Suppressor macrophage treated with lipopolysaccharide for 1 hour (primary cell): ENCODE measurements around the gene MARS1.
"Not testable (repeated sequence)": the region's sequence is repeated elsewhere in the genome, so short reads cannot be mapped to it uniquely, and the experiment has no call there.

Experiments used
- DNase-seq, 3 donors: peaks; one replicate each; pipeline ENCODE4 v3.0.0-alpha.2; 2020 to 2022

MARS1 gene

GRCh38 chr12:57487597-57488401 lies at the start of gene MARS1:
MARS1 (plus strand) TSS chr12:57488068; CDS start chr12:57488091, 23 bp downstream.
- DNase-seq = peak; percentile 96 to 98 (median 97)

GRCh38 chr12:57438400-57438799 lies 49.5 kb upstream of the MARS1 start:
- DNase-seq = no peak

- DNase-seq = no peak
Measured at GRCh38 chr12:57439762-57440266, 48.1 kb upstream of the MARS1 start.

DNA sequence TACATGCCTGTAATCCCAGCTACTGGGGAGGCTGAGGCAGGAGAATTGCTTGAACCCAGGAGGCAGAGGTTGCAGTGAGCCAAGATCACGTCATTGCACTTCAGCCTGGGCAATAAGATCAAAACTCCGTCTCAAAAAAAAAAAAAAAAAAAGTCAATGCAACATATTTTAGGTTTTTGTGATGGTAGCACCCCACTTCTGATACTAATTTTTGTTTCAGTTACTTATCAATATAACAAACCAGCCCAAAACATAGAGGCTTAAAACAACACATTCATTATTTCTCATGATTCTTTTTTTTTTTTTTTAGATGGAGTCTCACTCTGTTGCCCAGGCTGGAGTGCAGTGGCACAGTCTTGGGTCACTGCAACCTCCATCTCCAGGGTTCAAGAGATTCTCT lies 46.5 kb upstream of the MARS1 start:
- not testable (repeated sequence) for DNase-seq

DNA sequence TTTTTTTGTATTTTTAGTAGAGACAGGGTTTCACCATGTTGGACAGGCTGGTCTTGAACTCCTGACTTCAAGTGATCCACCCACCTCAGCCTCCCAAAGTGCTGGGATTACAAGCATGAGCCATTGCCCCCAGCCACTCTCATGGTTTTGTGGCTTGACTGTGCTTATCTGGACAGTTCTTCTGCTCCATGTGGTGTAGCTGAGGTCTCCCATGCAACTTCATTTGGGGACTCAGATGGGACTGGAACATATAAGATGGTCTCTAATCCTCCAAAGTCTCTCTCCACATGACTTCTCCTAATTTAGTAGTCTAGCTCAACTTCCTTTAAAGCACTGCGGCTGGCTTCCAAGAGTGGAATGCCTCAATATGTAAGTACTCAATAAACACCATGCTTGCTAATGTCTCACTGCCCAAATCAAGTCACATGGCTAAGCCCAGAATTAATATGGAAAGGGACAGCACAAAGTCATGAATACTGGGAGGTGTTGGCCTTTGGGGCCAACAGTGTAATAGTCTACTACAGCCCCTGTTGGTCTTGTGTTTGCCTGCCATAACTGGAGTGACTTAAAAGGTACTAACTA lies 45.9 kb upstream of the MARS1 start:
- DNase-seq = no peak

- not testable (repeated sequence) for DNase-seq
Measured at GRCh38 chr12:57444337-57444736, 43.5 kb upstream of the MARS1 start.

DNA sequence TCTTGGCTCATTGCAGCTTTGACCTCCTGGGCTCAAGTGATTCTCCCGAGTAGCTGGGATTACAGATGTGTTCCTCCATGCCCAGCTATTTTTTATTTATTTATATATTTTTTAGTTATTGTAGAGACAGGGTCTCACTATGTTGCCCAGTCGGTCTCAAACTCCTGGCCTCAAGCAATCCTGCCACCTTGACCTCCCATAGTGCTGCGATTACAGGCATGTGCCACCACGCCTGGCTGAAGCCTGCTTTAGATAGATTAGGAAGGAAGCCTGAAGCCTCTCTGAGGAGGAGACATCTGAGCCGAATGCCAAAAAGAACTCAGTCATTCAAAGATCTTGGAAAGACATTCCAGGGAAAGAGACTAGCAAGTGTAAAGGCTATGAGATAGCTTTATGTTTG lies 43.1 kb upstream of the MARS1 start:
- no peak for DNase-seq

GRCh38 chr12:57446292-57446960 lies 41.4 kb upstream of the MARS1 start:
- no peak for DNase-seq

DNA sequence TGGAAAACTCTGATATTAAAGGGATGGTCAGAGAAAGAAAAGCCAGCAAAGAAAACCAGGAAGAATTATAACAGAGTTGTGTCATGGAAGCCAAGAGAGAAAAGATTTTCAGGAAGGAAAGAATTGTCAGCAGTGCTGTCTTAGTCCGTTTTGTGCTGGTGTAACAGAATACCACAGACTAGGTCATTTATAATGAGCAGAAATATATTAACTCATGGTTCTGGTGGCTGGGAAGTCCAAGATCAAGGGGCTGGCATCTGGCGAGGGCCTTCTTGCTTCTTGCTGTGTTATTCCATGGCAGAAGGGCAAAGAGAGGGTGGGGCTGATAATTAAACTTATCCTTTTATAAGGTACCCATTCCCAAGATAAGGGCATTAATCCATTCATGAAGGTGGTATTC lies 39.2 kb upstream of the MARS1 start:
- DNase-seq = no peak

GRCh38 chr12:57449375-57449774 lies 38.5 kb upstream of the MARS1 start:
- DNase-seq = no peak

- DNase-seq = no peak
Measured at GRCh38 chr12:57450057-57450456, 37.8 kb upstream of the MARS1 start.

- DNase-seq = no peak
Measured at GRCh38 chr12:57451233-57451778, 36.6 kb upstream of the MARS1 start.

- DNase-seq = peak in 1 of 3 donors; percentile 35
Measured at GRCh38 chr12:57452181-57452936, 35.5 kb upstream of the MARS1 start.

DNA sequence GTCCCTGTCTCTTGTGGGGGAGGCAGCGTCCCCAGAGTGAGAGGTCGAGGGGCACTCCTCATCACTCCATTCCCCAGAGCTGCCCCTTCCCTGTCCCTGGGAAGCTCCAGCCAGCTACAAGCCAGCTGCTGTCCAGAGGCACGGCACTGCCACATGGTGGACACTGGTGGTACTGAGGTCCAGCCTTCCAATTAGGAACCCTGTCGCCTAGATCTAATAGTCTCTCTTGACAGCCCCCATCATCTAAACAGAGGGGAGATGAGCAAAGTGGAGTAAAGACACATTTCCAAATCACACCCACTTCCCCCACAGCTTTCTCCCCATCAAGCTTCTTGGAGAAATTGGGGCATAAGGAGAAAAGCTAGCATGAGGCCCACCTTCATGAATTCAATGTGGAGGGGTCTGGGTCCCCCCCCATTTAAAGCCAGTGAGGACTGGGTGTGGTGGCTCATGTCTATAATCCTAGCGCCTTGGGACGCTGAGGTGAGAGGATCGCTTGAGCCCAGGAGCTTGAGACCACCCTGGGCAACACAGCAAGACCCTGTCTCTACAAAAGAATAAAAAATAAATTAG lies 34.8 kb upstream of the MARS1 start:
- DNase-seq = peak; percentile 80 to 87 (median 85)

DNA sequence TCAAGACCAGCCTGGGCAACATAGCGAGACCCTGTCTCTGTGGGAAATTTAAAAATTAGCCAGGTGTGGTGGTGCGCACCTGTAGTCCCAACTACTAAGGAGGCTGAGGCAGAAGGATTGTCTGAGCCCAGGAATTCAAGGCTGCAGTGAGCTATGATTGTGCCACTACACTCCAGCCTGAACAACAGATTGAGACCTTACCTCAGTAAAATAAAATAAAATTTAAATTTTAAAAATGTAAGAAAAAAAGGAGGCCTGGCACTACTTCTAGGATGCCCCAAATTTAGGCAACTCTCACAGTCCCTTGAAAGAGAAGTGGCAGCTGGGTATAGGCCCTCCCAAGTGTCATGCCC lies 33.7 kb upstream of the MARS1 start:
- DNase-seq = no peak

DNA sequence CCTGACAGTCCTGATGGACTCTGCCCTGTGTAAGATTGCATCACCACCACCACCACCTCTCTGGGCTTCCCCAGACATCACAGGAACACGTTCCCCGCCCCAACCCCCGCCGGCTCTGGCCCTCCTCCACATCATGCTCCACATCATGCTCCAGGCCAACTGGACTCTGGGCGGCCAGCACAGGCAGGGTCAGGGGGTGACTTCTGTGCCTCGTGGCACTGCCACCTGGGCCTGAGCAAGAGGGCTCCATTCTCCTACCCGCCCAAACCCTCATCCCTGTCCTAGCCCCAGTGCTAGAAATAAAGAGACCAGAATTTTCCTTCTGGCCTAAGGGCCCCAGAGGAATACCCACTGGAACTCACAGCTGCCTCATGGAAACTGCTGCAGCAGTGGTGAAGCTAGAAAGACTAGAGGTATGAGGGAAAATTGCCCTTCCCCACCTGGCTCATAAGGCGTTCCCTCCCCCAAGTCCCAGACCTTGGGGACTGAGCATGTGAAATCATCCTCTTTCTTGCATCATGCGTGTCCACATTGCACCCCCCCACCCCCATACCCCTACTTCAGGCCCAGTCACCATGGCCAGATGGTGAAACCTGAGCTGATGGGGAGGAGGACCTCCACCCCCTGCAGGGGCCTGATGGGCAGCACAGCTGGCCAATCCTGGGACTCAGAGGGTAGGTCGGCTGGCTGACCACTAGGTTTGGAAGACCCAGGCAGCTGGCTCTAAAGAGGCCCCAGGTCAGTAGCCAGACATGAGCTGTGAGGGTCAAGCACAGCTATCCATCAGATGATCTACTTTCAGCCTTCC lies 33.1 kb upstream of the MARS1 start, which contains the start of gene INHBE:
Gene INHBE, plus strand, starts transcription at position 742 of the 808 bp plus-strand sequence. CDS start 230 bp downstream, outside the sequence.
- peak; percentile 68 to 86 (median 69) for DNase-seq

GRCh38 chr12:57455374-57456144 lies 32.3 kb upstream of the MARS1 start:
- DNase-seq = no peak

DNA sequence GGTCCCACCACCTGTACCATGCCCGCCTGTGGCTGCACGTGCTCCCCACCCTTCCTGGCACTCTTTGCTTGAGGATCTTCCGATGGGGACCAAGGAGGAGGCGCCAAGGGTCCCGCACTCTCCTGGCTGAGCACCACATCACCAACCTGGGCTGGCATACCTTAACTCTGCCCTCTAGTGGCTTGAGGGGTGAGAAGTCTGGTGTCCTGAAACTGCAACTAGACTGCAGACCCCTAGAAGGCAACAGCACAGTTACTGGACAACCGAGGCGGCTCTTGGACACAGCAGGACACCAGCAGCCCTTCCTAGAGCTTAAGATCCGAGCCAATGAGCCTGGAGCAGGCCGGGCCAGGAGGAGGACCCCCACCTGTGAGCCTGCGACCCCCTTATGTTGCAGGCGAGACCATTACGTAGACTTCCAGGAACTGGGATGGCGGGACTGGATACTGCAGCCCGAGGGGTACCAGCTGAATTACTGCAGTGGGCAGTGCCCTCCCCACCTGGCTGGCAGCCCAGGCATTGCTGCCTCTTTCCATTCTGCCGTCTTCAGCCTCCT lies 31.6 kb upstream of the MARS1 start:
- peak; percentile 34 to 47 (median 45) for DNase-seq

GRCh38 chr12:57456737-57457490 lies 31.0 kb upstream of the MARS1 start:
- DNase-seq = no peak
